ENCODE data around the gene RP2.
A peak's percentile ranks its signal among the peaks of the same experiment; 100 is the strongest.

Gene RP2

DNA sequence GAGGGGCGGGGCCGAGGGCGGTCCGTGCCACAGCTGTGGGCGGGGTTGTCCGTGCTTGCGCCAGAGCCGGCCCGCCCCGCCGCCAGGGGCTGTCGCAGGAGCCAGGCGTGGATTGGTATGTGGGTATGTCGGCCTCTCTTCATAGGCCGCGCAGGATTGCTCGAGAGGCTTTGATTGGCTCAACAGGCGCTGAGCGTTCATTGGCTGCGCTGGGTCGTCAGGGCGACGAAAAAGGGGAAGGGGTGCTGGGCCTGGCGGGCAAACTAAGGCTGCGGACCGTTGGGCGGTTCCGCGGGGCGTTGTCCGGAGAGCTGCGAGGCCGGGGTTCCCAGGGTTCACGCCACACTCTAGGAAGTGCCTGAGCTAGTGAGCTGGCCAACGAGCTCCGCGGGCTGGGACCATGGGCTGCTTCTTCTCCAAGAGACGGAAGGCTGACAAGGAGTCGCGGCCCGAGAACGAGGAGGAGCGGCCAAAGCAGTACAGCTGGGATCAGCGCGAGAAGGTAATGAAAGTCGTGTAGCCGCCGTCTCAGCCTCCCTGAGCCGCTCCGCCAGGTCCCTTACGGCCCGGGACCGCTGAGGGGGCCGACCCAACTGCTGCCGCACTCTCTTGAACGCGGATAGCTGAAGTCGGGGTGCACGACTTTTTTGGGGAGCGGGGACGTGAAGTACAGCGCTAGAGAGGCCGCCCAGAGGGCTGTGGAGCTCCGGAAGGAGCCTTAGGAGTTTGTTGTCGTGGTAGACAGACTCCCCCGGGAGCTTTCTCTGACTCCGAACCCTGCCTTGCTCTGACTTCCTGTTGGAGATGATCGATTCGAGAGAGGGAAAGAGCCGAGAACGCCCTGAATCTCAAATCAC is at the start of gene RP2:
Gene RP2 (plus strand): TSS at position 343 of the 857 bp plus-strand sequence. CDS start 58 bp downstream, at position 401.
- DNase-seq (ENCODE audit: low read depth): peak; percentile 76
- TF ChIP-seq CTCF (IDR thresholded peaks at IDR 0.05; ENCODE audit: control insufficient read depth, extremely low read depth, insufficient read depth): no peak
- peak within 1 kb of the TSS; percentile 74 for H3K4me3 ChIP-seq (ENCODE audit: low read depth, low read length)

GRCh38 chrX:46788902-46789301 is 47.9 kb upstream of the RP2 start:
- TF ChIP-seq CTCF (IDR thresholded peaks at IDR 0.05; ENCODE audit: control insufficient read depth, extremely low read depth, insufficient read depth): no peak
- DNase-seq (ENCODE audit: low read depth): no peak
- no peak overlapping the region for H3K4me3 ChIP-seq (ENCODE audit: low read depth, low read length)

- no peak for TF ChIP-seq CTCF (IDR thresholded peaks at IDR 0.05; ENCODE audit: control insufficient read depth, extremely low read depth, insufficient read depth)
- peak; percentile 93 for DNase-seq (ENCODE audit: low read depth)
- 0 out of 2 replicates have a peak overlapping the region, but pooled peaks have one; percentile 7 for H3K4me3 ChIP-seq (ENCODE audit: low read depth, low read length)
Observed at GRCh38 chrX:46791927-46792809, 44.7 kb upstream of the RP2 start.

- H3K4me3 ChIP-seq (ENCODE audit: low read depth, low read length): no peak overlapping the region; the same call in none of the 2 replicates
- no peak for DNase-seq (ENCODE audit: low read depth)
- no peak for TF ChIP-seq CTCF (IDR thresholded peaks at IDR 0.05; ENCODE audit: control insufficient read depth, extremely low read depth, insufficient read depth)
Observed at GRCh38 chrX:46792810-46793188, 44.0 kb upstream of the RP2 start.

DNA sequence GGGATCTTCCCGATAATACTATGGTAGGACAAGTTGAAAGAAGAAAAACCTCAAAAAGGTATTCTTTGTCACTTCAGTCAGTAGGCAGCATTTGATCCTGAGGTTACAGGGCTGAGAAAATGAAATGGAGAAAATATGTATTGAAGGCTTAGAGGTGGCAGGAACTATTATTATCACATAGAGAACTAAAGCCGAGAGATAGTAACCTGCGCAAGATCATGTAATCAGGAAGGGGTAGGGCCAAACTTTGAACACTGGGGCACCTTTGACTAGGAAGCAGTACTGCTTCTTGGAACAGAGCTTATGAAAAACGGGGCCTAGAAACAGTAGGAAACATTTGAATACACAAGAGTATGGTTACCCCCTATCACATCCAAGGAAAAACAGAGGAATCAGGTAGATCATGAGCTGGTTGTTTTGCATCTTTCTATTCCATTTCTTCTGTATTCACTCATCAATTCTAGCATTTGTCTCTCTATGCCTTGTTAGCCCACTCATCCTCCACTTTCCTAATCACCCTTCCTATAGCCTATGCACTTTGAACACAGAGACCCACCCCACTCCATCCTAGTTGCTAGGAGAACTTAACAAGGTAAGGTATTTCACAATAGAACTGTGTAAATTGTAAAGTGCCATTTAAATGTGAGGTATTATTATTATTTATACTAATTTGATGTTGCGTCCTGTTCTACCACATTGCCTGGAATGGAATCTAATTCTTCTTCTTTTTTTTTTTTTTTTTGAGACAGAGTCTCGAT is 43.3 kb upstream of the RP2 start:
- DNase-seq (ENCODE audit: low read depth): no peak
- TF ChIP-seq CTCF (IDR thresholded peaks at IDR 0.05; ENCODE audit: control insufficient read depth, extremely low read depth, insufficient read depth): no peak
- no peak overlapping the region; the same call in 1 of the 2 replicates for H3K4me3 ChIP-seq (ENCODE audit: low read depth, low read length)

- no peak overlapping the region for H3K4me3 ChIP-seq (ENCODE audit: low read depth, low read length)
- TF ChIP-seq CTCF (IDR thresholded peaks at IDR 0.05; ENCODE audit: control insufficient read depth, extremely low read depth, insufficient read depth): peak; percentile 60
- DNase-seq (ENCODE audit: low read depth): no peak
Observed at GRCh38 chrX:46796574-46797191, 40.2 kb upstream of the RP2 start.

Measured in LNCaP clone FGC (cell line).